CD4-positive, alpha-beta T cell treated with Interleukin-17A for 1 hour (primary cell): ENCODE measurements around the gene AGPAT4.
"Not testable (repeated sequence)": the region's sequence is repeated elsewhere in the genome, so short reads cannot be mapped to it uniquely, and the experiment has no call there.

ENCODE experiments used
- DNase-seq: peaks from one replicate; pipeline ENCODE4 v3.0.0-alpha.2; 2020

The AGPAT4 gene

GRCh38 chr6:161226009-161226964 is 47.6 kb downstream of the AGPAT4 start:
- peak; percentile 57 for DNase-seq

DNA sequence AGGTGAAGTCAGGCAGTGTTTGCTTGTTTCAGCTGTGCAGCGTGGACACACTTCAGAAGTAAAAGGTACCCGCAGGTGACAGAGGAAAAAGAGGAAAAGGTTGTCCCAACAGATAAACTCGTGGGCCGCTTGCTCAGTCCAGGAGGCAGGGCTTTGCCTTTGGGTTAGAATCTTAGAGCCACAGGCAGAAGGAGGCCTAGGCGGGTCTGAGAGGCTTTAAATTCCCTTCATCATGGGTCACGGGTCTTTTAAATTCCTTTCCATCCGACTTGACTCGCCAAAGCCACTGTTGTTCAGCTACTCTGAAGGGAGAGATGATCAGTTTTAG is 48.2 kb downstream of the AGPAT4 start:
- no peak for DNase-seq

GRCh38 chr6:161224951-161225680 is 48.7 kb downstream of the AGPAT4 start:
- not testable (repeated sequence) for DNase-seq

DNA sequence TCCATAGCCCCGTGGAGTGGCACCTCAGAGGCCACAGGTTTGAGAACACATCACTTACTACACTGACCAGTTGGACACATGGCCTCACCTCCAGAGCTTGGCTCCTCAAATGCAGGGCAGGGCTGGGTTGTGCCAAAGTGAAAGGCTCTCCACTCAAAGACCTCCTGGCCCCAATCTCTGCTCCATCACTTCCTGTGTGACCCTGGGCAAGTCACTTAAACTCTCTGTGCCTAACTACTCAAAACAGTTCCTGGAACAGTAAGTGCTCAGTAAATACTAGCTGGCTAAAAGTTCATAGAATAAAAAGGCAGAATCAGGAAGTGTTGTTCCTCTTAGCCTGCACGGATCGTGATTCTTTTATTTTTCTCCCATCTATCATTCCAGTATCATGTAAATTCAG is 50.2 kb downstream of the AGPAT4 start:
- DNase-seq = no peak

- no peak for DNase-seq
Observed at GRCh38 chr6:161222706-161223234, 51.1 kb downstream of the AGPAT4 start.

DNA sequence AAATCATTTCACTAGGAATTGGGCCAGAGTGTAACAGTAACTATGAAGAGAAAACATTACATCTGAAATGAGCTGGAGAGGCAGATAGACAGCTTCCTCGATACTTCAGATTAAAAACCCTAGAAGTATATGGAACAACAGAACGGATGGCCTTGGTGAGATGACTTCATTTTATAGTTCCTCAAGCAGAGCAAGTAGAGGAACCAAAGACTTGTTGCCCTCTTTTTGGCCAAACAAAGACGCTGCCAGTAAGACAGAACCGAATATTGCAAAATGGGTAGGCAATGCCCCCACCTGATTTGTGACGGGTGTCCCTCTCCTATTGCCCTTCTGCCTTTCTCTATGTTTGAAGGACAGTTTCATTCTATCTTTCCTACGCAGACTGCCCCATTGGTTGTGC is 53.5 kb downstream of the AGPAT4 start:
- DNase-seq = no peak

DNA sequence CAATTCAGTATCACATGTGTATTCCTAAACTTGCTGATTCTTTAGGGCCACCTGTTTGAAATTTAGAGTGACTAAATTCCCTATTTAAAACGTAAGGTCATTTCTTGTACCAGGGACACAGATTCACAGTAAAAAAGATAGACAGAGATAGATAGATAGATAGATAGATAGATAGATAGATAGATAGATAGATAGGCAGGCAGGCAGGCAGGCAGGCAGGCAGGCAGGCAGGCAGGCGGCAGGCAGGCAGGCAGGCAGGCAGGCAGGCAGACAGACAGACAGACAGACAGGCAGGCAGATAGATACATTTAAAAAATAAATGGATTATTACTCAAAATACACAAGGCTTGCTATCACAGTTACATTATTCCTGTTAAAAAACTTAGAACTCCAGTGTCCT is 54.2 kb downstream of the AGPAT4 start:
- DNase-seq = no peak

GRCh38 chr6:161218222-161218621 is 55.6 kb downstream of the AGPAT4 start:
- DNase-seq = no peak

GRCh38 chr6:161217628-161218027 is 56.2 kb downstream of the AGPAT4 start:
- DNase-seq = no peak

DNA sequence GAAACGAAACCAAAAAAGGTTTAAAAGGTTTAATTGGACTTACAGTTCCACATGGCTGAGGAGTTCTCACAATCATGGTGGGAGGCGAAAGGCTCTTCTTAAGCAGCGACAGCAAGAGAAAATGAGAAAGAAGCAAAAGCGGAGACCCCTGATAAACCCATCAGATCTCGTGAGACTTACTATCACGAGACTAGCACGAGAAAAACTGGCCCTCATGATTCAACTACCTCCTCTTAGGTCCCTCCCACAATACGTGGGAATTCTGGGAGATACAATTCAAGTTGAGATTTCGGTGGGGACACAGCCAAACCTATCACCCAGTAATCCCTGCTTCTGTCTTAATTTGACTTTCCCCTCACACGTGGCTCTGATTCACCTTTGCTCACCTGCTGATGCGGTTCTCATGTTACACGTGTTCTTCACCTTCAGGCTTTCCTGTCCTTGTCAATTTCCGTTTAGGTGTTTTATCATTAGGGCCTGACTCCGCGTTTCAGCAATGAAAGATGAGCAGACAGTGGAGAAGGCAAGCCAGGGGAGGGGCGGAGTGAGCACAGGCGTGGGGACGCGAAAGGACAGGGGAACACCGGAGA is 57.1 kb downstream of the AGPAT4 start:
- DNase-seq = no peak

DNA sequence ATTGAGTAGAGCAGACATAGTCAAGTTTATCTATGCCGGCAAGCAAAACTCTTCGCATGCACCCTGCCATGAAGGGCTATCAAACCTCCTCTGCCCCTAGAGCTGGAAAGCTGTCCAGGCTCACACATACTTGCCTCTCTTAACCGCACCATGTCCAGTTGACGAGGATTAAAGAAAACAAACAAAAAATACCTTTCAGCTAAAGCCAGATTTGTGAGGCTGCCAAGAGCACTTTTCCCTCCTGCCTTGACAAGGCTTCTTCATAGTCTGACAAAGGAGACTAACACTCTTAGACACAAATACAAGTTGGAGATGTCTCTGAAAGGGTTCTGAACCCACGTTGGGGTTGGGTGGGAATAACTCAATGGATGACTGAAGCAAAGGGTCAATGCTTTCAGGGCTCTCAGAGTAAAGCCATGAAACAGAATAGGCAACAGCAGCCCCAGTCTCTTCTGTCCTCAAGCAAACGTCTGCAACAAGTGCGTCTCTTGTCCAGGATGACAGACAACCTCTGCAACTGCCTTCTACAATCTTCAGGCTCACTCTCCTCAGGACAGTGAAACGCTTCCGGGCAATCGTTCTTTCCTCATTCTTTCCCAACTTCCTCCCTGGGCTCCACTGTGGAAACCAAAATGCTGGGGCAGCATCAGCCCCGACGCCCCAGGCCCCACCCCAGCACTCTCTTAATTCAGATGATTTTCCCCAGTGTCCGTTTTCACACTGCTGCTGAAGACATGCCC is 57.8 kb downstream of the AGPAT4 start:
- no peak for DNase-seq

- DNase-seq = no peak
Observed at GRCh38 chr6:161215193-161215592, 58.7 kb downstream of the AGPAT4 start.

- DNase-seq = no peak
Observed at GRCh38 chr6:161214722-161215121, 59.1 kb downstream of the AGPAT4 start.

- DNase-seq = no peak
Observed at GRCh38 chr6:161212902-161213301, 61.0 kb downstream of the AGPAT4 start.

- DNase-seq = no peak
Observed at GRCh38 chr6:161211380-161212035, 62.4 kb downstream of the AGPAT4 start.

GRCh38 chr6:161210857-161211256 is 63.0 kb downstream of the AGPAT4 start:
- DNase-seq = no peak

GRCh38 chr6:161207200-161207599 is 66.7 kb downstream of the AGPAT4 start:
- DNase-seq = no peak

GRCh38 chr6:161204866-161205557 is 68.8 kb downstream of the AGPAT4 start:
- no peak for DNase-seq

DNA sequence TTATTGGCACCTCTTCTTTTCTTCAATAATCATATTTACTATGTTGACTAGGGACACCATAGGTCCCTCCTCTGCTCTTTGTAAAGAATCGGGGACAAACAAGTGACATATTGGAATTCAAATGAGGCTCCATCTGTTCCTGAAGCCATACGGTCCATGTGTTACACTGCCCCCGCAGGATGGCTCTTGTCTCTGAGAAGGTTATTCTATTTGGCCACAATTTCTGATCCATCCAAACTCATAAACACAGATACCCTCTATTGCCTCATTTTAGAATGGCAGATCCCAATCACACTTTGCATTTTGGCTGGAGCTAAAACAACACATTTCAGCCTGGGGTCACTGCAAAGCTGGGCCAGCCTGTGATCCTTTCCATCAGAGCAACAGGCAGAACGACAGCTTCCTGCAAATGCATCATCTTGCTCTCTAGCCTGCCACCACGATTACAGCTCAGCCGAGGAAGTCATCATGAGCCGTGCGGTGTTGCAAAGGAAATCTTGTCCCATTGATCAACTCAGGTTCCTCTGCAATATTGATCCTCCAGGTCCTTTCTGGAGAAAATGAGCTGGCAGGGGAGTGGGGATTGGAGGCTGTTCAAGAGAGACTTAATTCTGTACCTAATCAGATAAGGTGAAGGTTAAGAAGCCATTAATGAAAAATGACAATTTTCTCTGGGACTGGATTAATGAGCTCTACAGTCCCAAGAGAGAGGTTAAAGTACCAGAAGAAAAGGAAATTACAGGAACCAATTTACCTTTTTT is 73.1 kb downstream of the AGPAT4 start:
- no peak for DNase-seq

- DNase-seq = no peak
Observed at GRCh38 chr6:161199850-161200249, 74.0 kb downstream of the AGPAT4 start.
